Measurements from ENCODE around the gene FIGN.

FIGN gene

DNA sequence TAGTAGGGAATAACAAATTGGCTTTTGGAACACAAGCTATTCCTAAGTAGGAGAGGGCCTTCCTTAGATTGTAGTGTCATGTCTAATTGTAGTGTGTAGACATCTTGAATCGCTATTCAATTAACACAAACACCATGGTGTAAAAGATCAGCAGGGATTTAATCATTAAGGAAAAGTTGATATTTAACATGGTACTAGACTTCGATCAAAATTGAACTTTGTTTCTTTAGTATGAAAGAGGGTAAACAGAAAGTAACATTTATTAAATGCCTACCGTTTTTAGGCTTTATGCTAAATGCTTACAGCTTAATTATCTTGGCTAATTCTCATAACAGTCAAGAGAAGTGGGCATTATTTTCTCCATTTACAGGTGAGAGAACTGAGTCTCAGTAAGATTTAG is 37.5 kb upstream of the FIGN start:
- no peak for TF ChIP-seq ZFX (IDR thresholded peaks at IDR 0.05; ENCODE audit: borderline replicate concordance)
- TF ChIP-seq CTCF (IDR thresholded peaks at IDR 0.05), result no peak
- no peak overlapping the region for H3K27ac ChIP-seq

GRCh38 chr2:163771596-163771995 is 35.8 kb upstream of the FIGN start:
- no peak overlapping the region for H3K27ac ChIP-seq
- TF ChIP-seq ZFX (IDR thresholded peaks at IDR 0.05; ENCODE audit: borderline replicate concordance) (no peak), CTCF (IDR thresholded peaks at IDR 0.05) (no peak)

DNA sequence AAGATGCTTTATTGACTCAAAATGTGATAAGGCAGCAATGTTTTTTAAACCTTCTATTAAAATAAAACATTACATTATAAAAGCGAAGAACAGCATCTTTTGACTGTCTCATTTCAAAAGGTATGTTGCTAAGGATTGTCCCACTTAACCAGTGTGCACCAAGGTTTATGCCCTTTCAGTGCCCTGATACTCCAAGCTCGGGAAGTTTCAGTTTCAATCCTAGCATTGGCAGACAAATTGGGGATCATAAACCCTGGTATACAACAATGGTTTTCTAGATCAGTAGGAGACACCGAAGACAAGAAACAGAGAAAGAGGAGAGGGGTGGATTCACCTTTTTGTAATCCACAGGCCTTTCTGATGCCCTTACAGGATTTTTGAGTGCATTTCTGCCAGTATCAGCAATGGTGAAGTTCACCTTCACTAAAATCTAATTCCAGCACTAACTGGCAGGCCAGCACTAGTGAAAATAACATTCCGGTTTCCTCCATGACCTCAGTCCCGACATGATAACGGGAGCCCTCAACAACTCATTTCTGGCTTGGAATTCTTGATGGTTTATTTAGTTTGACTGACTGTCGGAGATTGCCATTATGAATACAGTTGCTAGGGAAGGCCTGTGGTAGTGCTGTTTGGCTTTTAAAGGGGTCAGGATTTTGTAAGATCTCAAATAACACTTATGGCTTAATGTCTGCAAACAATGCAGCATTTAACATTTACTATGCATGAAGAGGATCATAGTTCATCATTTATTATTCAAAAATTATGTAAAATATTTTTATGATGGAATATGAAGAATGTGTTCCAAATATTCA is 33.3 kb upstream of the FIGN start:
- TF ChIP-seq ZFX (IDR thresholded peaks at IDR 0.05; ENCODE audit: borderline replicate concordance) (no peak), CTCF (IDR thresholded peaks at IDR 0.05) (no peak)
- no peak overlapping the region for H3K27ac ChIP-seq

- H3K27ac ChIP-seq, result no peak overlapping the region
- TF ChIP-seq ZFX (IDR thresholded peaks at IDR 0.05; ENCODE audit: borderline replicate concordance) (no peak), CTCF (IDR thresholded peaks at IDR 0.05) (no peak)
Measured at GRCh38 chr2:163767097-163767496, 31.3 kb upstream of the FIGN start.

GRCh38 chr2:163764566-163764965 is 28.8 kb upstream of the FIGN start:
- TF ChIP-seq CTCF (IDR thresholded peaks at IDR 0.05), result no peak
- TF ChIP-seq ZFX (IDR thresholded peaks at IDR 0.05; ENCODE audit: borderline replicate concordance), result no peak
- no peak overlapping the region for H3K27ac ChIP-seq

DNA sequence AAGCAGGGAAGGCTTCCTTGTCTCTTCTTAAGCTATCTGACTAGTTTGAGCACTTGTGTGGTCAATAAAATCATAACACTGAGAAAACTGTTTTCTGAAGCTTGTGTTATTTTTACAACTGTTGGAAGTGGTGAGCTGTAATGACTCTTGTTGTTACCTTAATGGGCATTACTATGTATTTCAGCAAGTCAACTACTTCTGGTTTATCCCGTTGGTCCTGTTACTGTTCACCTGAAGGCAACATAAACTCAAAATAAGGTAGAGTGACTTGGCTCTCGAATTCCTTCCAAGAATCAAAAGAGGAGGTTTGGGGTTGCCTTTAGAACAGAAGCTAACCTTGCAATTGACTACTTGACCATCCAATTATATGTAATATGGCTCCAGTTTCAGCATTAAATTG is 23.2 kb upstream of the FIGN start:
- no peak for TF ChIP-seq CTCF (IDR thresholded peaks at IDR 0.05)
- no peak for TF ChIP-seq ZFX (IDR thresholded peaks at IDR 0.05; ENCODE audit: borderline replicate concordance)
- no peak overlapping the region for H3K27ac ChIP-seq

- TF ChIP-seq CTCF (IDR thresholded peaks at IDR 0.05) (no peak), ZFX (IDR thresholded peaks at IDR 0.05; ENCODE audit: borderline replicate concordance) (no peak)
Measured at GRCh38 chr2:163757814-163758213, 22.0 kb upstream of the FIGN start.

More at GRCh38 chr2:163757814-163758213, 22.0 kb upstream of the FIGN start:
- H3K27ac ChIP-seq, result no peak overlapping the region
